Suprapubic skin (tissue), 3 donors: Measurements from ENCODE around the gene ERC2.

ENCODE experiments used
- CTCF ChIP-seq, 2 donors: fragments of 200-600 bp in 1 of 2; fragments of 450-650 bp in 1 of 2; sonication (generic) in 1 of 2; IDR thresholded peaks; one replicate each; pipeline ENCODE4 v1.5.1; 2016 to 2019; ENCODE audit warnings: antibody characterized with exemption in 2 of 2, mild to moderate bottlenecking in 1 of 2, moderate library complexity in 1 of 2
- POLR2A ChIP-seq, 2 donors: fragments of 450-650 bp; IDR thresholded peaks; one replicate each; pipeline ENCODE4 v1.6.1; 2017; ENCODE audit warnings: antibody characterized with exemption in 2 of 2, mild to moderate bottlenecking in 2 of 2, moderate library complexity in 2 of 2

DNA sequence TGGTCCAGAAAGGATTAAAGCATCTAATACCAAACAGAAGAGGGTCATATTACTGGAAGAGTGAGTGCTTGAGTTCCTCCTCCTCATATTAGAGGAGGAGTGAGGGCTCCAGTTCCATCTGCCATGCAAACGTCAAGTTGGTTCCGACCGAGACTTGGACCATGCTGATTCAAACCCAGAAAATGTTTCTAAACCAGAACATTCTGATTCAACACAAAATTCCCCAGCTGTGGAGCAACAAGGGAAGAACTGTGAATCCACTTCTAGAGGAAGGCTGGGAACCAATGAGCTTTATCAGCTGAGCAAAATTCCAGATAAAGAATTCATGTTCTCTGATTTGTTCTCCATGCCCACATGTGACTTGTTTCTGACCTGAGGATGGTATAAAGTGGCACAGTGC, 845.5 kb downstream of the ERC2 start:
- TF ChIP-seq CTCF (IDR thresholded peaks at IDR 0.05) (no peak), POLR2A (IDR thresholded peaks at IDR 0.05) (no peak)
